Measurements from ENCODE around the gene LAPTM5.

The LAPTM5 gene

DNA sequence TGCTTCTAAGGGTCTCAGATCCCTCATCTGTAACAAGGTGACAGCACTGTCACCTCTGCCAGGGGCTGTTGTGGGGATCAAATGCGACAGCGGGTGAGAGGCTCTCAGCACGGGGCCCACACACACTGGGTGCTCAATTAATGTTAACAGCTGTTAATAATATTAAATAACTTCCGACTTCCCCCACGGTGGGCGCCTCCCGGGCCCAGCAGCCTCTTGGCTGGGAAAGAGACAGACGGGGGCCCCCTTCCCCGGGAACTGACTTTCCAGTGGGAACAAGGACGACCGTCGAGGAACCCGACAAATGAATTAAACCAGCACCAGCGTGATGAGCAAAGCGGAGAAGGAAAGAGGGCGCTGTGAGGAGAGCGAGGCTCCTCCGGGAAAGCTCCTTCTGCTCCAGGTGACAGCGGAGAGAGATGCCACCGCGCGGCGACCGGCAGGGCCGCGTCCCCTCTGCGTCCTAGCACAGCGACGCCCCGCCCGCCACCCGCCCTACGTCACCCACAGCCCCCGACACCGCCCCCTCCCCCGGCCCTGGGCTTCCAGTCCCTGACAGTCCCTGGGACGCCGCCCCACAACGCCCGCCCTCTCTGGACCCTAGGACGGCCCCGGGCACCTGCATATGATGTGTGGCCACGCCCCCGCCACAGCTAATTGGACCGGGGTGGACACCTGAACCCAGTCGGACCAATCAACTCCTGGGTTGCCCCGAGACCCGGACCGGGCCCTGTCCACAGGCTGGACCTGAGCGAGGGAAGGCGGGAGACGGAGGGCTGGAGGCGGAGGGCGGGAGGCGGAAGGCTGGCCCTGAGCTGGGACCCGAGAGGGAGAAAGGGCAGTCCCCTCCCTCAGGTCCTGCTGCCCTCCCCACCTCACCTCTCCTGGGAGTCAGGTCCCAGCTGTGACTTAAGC is 72.4 kb downstream of the LAPTM5 start:
- no peak for FAIRE-seq
- no peak for TF ChIP-seq CTCF (IDR thresholded peaks at IDR 0.05; ENCODE audit: insufficient read depth, missing control alignments)
- DNase-seq (ENCODE audit: insufficient read length, low spot score), result no peak

- FAIRE-seq (no peak), DNase-seq (ENCODE audit: insufficient read length, low spot score) (no peak)
- no peak for TF ChIP-seq CTCF (IDR thresholded peaks at IDR 0.05; ENCODE audit: insufficient read depth, missing control alignments)
These were observed 73.3 kb downstream of the LAPTM5 start for GRCh38 chr1:30684259-30684658.

GRCh38 chr1:30683699-30684098 is 73.9 kb downstream of the LAPTM5 start:
- no peak for TF ChIP-seq CTCF (IDR thresholded peaks at IDR 0.05; ENCODE audit: insufficient read depth, missing control alignments)
- DNase-seq (ENCODE audit: insufficient read length, low spot score), result no peak

More at GRCh38 chr1:30683699-30684098, 73.9 kb downstream of the LAPTM5 start:
- FAIRE-seq, result no peak

Data from D721Med (cell line).